GM19193 (cell line): ENCODE data around the gene PLEKHA7.

Experiments used
- POLR2A ChIP-seq: IDR thresholded peaks from 4 replicates; pipeline ENCODE4 v1.6.1; 2011; ENCODE audit not compliant: insufficient read depth, insufficient read length; ENCODE audit errors: extremely low read depth

PLEKHA7 gene, protein sequence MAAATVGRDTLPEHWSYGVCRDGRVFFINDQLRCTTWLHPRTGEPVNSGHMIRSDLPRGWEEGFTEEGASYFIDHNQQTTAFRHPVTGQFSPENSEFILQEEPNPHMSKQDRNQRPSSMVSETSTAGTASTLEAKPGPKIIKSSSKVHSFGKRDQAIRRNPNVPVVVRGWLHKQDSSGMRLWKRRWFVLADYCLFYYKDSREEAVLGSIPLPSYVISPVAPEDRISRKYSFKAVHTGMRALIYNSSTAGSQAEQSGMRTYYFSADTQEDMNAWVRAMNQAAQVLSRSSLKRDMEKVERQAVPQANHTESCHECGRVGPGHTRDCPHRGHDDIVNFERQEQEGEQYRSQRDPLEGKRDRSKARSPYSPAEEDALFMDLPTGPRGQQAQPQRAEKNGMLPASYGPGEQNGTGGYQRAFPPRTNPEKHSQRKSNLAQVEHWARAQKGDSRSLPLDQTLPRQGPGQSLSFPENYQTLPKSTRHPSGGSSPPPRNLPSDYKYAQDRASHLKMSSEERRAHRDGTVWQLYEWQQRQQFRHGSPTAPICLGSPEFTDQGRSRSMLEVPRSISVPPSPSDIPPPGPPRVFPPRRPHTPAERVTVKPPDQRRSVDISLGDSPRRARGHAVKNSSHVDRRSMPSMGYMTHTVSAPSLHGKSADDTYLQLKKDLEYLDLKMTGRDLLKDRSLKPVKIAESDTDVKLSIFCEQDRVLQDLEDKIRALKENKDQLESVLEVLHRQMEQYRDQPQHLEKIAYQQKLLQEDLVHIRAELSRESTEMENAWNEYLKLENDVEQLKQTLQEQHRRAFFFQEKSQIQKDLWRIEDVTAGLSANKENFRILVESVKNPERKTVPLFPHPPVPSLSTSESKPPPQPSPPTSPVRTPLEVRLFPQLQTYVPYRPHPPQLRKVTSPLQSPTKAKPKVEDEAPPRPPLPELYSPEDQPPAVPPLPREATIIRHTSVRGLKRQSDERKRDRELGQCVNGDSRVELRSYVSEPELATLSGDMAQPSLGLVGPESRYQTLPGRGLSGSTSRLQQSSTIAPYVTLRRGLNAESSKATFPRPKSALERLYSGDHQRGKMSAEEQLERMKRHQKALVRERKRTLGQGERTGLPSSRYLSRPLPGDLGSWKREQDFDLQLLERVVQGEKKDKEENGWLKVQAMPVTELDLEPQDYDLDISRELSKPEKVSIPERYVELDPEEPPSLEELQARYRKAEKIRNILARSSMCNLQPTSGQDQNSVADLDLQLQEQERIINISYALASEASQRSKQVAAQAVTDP

DNA sequence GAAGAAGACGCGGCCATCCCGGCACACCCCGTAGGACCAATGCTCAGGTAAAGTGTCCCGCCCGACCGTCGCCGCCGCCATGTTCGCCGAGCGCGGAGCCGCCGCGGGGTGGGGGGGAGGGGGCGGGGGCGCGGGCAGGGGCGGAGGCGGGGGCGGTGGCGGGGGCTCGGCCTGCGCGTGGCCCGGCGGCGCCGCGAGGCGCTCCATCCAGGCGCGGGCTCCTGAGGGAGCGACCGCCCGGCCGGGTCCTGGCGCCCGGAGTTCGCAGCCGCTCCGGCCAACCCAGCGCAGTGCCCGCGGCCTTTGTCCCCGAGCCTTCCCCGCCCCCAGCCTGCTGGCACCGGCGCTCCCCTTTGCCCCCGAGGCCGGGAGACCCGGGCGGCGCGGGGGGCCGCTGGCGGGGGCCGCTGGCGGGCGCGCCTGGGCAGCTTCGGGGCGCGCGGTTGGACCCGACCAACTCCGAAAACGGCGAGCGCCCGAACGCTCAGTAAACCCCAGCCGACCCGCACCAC, at the start of gene PLEKHA7:
TSS of gene PLEKHA7 (minus strand) at position 94 of the 512 bp plus-strand sequence. CDS start at position 81, 13 bp downstream.
- TF ChIP-seq POLR2A: no peak

DNA sequence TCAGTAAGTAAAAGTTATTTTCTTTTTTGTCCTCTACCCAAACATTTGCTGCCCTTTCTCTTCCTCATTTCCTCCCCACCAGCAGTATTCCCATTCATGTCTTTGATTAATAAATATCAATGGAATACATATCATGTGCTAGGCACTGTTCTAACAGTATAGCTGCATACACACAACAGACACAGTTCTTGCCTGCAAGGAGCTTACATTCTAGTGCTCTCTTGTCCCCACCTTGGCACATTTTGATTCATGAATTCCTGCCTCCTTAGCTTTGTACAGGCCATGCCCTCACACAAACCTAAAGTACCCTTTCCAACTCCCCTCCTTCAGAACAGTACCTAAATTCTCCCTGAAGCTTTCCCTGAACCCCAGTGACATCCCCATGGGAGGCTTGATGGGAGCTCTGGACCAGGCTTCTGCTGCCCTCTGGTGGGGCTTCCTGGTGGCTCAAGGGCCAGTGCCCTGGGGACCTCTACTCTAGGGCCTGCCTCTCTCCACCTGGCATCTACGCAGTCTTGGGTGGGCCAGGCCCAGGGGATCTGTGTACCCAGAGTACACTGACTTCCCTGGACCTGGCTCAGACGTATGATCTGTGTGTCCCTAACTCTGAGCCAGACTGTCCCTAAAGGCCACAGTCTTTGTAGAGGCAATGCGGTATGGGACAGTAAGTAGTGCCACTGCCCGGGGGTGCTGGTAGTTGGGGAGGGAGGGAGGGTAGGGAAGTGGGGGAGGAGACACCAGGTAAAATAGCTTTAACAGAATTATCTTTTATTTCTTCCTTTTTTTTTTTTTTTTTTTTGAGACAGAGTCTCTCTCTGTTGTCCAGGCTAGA, 49.2 kb upstream of the PLEKHA7 start:
- TF ChIP-seq POLR2A: no peak

DNA sequence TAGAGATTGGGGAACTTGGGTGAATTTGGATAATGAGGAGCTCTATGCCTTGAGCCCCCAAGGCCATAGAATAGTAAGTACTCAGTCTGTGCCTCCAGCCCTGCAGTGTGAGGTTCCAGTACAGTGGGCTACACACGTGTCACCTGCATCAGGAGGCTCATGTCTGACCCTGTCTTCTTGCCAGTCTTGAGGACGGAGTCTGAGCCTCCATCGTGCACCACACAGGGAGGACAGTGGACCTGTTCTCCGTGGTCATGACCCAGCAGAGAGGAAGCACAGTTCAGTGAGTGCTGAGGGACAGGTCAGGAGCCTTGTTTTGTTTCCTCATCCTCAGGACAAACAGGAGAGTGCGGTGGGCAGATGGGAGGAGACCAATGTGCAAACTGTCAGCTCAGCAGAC, 32.5 kb upstream of the PLEKHA7 start:
- TF ChIP-seq POLR2A: no peak

DNA sequence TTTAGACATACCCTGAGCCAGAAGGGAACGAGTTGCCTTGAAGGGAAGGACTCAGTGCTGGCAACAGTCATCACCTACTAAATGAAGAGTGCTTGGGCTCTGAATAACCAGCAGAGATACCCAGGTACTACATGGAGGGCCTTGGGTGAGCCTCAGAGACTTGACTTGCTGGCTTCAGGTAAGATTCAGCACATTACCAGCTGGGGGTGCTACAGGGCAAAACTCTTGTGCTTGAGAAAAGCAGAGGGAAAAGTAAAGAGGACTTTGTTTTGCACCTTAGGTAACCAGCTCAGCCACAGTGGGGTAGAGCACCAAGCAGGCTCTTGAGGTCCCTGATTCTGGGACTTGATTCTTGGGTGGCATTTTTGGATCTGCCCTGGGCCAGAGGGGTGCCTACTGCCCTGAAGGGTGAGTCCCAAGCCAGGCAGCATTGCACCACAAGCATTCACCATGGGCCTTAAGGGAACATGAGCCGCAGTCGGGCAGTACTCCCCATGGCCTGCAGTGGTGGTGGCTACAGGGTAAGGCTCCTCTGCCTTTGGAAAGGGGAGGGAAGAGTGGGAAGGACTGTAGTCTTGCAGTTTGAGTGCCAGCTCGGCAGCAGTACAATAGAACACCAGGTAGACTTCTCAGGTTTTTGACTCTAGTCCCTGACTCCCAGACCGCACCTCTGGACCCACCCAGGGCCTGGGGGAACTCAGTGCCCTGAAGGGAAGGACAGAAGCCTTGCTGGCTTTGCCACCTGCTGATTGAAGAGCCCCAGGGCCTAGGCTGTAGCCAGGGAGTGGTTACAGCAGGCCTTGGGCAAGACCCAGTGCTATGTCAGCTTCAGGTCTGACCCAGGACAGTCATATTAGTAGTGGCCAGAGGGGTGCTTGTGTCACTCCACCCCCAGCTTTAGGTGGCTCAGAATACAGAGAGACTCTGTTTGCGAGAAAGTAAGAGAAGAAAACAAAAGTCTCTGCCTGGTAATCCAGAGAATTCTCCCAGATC, 22.7 kb upstream of the PLEKHA7 start:
- no peak for TF ChIP-seq POLR2A

DNA sequence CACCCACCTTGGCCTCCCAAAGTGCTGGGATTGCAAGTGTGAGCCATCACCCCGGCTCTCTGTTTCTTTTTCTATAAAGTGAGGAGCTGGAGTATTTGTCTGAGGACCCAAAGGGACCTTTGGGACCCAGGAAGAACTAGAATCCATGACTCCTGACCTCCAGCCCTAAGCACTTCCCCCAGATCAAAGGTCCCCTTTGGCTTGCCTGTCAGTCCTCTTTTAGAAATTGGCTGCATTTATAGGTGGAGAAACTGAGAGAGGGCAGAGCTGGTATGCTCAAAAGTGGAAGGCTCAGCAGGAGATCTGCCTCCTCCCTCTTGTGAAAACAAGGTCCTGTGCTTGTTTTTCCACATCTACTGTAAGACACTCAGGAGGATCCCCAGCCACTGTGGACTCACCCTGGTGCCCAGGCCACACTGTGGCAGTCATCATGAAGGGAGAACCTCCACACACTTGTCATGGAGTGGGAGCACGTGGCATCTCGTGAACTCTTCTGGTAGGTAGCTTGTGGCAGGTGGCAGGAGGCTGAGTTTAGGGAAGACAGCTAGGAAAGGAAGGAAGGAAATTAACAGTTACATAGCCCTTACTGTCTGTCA, 12.4 kb upstream of the PLEKHA7 start:
- TF ChIP-seq POLR2A: no peak

DNA sequence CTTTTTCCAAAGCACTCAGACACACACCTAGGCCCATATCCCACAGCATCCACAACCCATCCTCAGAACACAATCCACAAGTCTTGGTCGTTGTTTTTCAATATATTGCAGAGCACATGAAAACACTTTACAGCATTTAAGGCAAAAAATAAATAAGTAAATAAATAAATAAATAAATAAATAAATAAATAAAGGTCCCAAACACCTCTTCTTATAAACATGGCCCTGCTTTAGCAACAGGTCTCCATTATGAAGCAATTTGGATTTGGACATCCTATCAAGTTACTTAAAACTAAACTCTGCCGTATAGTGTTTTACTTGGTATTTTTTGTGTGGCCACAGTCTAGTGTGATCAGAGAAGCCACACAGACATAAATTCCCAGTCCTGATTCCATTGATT, 10.7 kb upstream of the PLEKHA7 start:
- no peak for TF ChIP-seq POLR2A

DNA sequence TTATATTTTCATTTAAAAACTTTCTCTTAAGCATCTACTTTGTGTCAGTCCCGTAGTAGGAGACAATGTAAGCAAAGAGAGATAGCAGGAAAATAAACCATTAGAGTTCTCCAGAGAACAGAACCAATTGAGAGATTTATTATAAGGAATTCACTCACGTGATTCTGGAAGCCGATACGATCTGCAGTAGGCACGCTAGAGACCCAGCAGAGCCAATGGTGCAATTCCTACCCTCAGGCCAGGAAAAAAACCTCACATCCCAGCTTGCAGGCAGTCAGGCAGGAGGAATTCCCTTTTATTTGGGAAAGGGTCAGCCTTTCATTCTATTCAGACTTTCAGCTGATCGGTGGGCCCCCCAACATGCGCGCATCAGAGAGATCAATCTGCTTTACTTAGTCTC, 7.3 kb upstream of the PLEKHA7 start:
- no peak for TF ChIP-seq POLR2A

DNA sequence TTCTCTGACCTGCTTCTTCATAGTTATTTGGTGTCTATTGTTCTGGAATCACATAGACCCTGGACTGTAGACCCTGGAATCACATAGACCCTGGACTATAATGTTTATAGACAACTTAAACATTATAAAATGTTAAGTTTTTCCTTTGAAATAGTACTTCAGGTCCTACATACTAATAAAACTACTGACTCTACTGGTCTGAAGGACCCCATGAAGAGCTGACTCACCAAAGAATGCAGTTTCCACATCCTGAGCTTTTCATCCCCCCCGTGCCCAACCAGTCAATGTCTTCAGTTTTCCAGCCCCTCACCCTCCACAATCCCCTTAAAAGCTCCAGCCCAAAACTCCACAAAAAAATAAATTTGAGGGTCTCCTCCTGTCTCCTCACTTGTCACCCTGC, 6.6 kb upstream of the PLEKHA7 start:
- TF ChIP-seq POLR2A: no peak

DNA sequence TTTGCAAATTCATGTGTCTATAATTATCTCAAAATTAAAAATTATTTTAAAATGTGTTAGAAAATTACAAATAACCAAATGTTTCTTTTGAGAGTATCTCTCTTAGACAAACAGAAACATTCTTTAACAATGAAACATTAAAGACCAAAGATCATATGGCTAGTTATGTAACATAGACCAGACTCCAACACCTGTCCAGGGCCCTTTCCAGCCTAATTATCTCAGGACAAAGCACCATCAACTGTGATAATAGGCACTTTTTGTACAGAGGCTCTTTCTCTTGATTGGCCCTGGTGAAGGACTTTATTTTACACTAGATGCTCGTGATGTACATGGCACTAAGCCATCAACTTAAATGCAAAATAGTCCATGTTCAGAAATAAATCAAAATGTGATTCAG, 5.0 kb upstream of the PLEKHA7 start:
- TF ChIP-seq POLR2A: no peak

DNA sequence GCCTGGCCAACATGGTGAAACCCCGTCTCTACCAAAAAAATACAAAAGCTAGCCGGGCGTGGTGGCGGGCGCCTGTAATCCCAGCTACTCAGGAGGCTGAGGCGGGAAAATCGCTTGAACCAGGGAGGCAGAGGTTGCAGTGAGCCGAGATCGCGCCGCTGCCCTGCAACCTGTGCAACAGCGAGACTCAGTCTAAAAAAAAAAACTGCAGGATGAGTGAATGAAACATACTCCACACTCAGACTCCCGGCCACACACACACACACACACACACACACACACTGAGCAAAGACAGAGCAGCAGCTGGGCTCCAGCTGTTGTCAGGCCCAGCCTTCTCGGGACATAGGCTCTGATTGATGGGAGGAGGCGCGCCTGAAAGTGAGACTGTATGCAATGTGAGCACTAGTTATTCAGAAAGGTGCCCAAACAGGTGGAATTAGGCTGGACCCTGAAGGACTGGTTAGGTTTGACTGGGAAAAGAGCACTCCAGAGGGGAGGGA, 1.5 kb upstream of the PLEKHA7 start:
- TF ChIP-seq POLR2A: no peak

DNA sequence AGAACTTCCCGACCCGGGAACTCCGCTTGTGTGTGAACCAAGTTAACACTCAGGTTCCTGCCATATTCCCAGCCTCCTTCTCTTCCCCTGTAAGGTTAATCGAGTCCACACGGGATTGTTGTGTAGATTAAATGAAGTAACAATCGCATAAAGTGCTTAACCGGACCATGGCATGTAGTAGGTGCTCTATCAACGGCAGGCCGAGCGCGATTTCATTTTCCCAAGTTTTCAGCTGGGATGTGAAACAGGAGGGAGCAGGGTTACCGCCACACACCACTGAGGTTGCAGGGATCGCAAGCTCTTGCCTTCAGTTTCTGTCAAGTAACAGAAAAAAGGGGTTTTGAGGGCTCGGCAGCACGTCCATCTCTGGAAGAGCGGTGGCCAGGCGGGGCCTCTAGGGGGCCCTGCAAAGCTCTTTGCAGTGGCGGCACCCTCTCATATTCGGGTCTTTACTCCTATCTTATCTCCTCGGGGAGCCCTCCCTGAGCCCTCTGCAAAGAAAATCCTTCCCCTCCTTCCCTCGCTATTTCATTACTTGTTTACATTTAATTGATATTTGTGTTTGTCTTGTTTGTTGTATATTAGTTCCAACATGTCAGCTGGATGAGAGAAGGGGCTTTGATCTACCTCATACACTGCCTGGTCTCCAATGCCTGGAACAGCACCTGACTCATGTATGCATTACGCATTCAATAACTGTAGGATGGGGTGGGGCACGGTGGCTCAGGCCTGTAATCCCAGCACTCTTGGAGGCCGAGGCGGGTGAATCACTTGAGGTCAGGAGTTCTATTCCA, 816 bp upstream of the PLEKHA7 start:
- no peak for TF ChIP-seq POLR2A

DNA sequence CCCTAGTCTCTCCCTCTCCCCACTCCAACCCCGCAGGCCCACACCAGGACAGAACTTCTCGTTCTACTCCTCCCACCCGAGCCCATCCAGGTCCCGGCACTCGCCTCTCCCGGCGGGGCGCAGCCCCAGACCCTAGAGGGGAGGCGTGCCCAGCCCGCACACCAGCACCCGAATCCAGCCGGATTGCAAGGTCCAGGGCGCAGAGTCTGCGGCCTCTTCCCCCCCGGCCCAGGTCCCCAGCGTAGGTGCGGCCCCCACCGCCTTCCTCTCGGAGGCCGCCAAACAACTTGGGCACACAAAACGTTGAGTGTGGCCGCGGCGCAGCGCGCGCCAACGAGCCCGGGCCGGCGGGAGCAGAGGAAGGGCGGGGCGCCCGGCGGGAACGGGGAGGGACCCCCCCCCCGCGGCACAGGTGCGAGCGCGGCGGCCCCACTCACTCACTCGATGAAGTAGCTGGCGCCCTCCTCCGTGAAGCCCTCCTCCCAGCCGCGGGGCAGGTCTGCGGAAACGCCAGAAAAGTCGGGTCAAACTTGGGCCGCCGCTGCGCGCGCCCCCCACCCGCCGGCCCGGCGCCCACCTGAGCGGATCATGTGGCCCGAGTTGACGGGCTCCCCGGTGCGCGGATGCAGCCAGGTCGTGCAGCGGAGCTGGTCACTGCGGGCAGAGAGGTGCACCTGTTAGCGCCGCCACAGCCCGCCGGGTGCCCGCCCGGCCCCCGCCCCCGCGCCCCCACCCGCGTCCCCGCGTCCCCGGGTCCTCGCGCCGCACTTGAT, 480 bp downstream of the PLEKHA7 start:
- no peak for TF ChIP-seq POLR2A
